GM18873 (cell line): Measurements from ENCODE around the gene ASRGL1.

ENCODE experiments used
- ATAC-seq: cut with Tn5 transposase; IDR thresholded peaks from one replicate; pipeline ENCODE4 v1.9.1; 2021; ENCODE audit warnings: mild to moderate bottlenecking, moderate library complexity, moderate number of reproducible peaks; ENCODE audit not compliant: unreplicated experiment, low FRiP score

ASRGL1 gene

DNA sequence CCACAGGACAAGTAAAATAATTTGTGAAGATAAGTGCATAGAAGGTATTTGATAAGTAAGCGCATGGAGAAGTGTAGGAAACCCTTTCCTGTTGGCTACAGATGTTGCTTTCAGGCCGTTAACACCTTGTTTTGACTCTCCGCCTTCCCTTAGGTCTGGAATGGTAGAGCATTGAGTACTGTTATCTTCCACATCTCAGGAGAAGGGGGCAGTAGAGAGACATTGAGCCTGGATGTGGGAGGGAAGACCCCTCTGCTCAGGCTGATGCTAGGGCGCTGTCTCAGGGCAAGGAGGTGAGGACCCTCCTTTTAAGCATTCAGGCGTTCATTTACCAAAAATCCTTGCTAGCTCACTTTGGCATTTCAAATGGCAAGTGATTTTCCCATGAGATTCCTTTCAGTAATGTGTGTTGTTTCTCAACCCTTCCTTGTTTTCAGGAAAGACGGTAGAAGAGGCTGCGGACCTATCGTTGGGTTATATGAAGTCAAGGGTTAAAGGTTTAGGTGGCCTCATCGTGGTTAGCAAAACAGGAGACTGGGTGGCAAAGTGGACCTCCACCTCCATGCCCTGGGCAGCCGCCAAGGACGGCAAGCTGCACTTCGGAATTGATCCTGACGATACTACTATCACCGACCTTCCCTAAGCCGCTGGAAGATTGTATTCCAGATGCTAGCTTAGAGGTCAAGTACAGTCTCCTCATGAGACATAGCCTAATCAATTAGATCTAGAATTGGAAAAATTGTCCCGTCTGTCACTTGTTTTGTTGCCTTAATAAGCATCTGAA lies 54.6 kb downstream of the ASRGL1 start:
- no peak for ATAC-seq

GRCh38 chr11:62392506-62392905 lies 55.3 kb downstream of the ASRGL1 start:
- ATAC-seq = no peak

DNA sequence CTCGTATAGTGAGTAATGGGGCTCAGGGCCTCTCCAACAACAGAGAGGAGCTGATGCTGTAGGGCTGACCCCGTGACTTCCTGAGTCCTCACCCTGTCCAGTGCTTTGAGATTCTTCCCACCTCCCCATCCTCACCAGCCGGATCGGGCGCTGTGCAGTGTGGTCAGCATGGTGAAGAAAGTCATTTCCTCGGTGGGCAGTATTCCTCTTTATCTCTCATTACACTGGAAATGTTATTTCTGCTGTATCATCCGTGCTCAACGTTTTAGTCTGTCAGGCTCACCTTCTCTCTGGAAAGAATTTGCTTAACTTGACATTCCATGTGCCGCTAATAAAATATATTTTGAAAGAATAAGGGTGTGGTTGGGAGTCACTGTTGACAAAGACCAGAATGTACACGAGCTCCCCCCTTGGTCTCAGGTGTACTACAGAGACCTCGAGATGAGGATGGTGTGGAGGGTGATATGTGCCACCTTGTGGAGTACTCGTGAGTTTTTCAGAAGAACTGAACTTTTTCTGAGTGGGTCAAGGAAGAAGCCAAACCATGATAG lies 55.9 kb downstream of the ASRGL1 start:
- ATAC-seq = no peak

- ATAC-seq = no peak
These were observed 56.5 kb downstream of the ASRGL1 start for GRCh38 chr11:62393735-62394134.

GRCh38 chr11:62394825-62395538 lies 57.7 kb downstream of the ASRGL1 start:
- ATAC-seq = no peak

GRCh38 chr11:62395885-62396551 lies 58.8 kb downstream of the ASRGL1 start:
- no peak for ATAC-seq

GRCh38 chr11:62398011-62398994 lies 61.1 kb downstream of the ASRGL1 start:
- no peak for ATAC-seq

- ATAC-seq = no peak
These were observed 62.1 kb downstream of the ASRGL1 start for GRCh38 chr11:62399172-62399877.

DNA sequence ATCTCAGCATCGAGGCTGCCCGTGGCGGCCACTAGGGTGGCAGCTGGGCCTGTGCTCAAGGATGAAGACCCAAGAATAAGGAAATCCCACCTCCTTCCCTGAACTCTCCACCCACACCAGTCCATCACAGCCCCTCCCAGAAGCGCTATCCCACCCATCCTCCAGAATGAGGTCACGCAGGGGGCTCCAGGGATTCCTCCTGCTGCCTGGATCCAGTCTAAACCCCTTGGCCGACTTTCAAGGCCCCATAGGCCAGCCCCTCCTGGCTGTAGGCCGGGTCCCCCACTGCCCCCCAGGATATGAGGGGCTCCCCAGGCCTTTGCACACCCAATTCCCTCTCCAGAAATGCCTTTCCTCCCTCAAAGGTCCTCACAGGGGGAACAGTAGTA lies 62.6 kb downstream of the ASRGL1 start:
- no peak for ATAC-seq

GRCh38 chr11:62400281-62400680 lies 63.0 kb downstream of the ASRGL1 start:
- no peak for ATAC-seq

DNA sequence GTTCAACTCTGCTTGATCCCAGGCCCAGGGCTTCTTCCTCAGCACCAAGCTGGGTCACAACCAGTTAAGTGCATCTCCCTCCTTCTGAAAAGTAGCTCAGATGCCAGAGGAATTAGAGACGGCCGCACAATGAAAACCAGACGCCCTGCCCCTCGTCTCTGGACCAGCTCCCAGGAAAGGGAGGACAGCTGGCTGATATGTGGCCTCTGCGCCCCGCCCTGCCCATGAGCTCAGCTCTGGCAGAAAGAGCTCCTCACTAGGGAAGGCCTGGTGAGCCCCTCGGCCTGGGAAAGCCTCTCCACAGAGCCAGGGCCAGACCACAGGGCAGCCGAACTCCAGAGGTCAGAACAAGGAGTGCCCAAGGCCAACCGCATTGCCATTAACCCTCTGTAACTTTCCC lies 63.5 kb downstream of the ASRGL1 start:
- ATAC-seq = no peak

- ATAC-seq = no peak
These were observed 64.1 kb downstream of the ASRGL1 start for GRCh38 chr11:62401356-62401755.

DNA sequence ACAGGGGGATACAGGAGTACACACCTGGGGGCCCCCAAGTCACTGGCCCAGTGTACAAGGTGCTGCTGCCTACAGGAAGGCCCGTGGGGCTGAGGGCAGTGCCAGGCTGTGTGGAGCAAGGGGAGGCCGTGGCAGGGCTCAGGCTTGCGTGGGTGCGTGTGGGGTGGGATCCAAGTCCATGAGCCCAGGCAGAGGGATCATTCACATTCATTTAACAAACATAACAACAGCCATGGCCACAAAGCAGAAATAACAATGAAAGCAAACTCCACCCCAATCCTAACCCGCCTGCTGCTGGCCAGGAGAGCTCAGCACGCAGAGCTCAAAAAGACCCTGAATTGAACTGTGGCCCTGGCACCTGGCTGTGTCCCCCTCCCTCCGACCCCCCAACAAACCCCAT lies 64.6 kb downstream of the ASRGL1 start:
- ATAC-seq = no peak

- ATAC-seq = no peak
These were observed 65.1 kb downstream of the ASRGL1 start for GRCh38 chr11:62402226-62402959.

DNA sequence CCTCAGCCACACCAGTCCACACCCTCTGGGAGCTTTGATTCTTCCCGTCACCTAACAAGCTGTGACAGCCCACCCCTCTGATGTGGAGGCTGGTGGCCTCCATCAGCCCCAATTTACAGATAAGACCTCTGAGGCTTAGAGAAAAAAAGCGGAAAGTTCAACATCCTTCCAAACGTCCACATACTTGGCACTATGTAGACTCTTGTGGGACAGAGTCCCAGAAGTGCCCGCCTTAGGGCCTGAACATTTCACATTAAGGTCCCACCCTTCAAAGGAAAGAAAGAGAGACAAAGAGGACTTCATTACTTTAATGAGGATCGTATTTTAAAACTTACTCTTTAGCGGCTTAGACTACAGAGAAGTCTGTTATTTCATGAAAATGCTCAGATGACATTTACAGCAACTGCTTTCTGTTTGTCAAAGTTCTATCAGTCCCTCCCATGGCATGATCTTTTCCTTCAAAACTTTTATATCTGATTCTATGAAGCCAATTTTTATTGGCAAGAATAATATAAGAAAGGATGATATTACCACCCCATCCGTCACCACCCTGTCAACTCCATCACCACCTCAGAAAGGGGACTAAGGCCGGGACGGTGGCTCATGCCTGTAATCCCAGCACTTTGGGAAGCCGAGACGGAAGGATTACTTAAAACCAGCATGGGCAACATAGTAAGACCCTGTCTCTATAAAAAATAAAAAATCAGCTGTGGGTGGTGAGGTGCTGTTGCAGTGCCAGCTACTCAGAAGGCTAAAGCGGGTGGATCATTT lies 65.9 kb downstream of the ASRGL1 start:
- no peak for ATAC-seq

DNA sequence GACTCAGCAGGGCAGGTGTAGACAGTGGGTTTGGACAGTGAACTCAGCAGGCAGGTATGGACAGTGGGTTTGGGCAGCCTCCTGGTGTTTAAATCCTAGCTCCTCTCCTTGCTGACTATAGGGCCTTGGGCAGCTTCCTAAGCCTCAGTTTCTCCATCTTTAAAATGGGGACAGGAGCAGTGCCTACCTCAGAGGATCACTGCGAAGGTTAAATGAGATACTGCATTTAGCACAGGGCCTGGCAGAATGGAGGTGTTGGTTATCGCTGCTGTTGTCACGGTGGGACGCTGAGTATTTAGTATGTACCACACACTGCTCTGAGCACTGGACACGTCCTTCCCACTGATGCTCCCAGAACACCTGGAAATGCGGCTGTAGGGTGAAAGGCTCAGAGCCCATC lies 67.2 kb downstream of the ASRGL1 start:
- ATAC-seq = no peak

DNA sequence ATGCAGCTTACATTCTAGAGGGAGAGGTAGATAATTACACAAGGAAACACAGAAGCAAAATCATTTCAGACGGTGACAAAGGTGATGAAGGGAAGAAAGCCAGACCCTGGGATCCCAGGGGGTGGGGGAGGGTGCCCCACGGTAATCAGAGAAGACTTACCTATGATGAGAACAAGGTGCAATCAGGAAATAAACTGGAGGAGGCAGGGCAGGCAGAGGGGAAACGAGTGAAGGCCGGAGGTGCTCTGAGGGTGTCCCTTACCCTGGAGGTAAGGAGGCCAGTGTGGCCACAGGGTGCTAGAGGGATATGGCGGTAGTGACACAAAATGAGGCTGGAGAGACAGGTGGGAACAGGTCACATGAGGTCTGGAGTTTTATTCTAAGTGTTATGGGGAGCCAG lies 67.7 kb downstream of the ASRGL1 start:
- ATAC-seq = no peak

- ATAC-seq = no peak
These were observed 68.8 kb downstream of the ASRGL1 start for GRCh38 chr11:62406034-62406433.
